ENCODE data around the gene RFC2.

GRCh38 chr7:74197449-74198124 is 56.6 kb downstream of the RFC2 start:
- TF ChIP-seq, protein P1, sequence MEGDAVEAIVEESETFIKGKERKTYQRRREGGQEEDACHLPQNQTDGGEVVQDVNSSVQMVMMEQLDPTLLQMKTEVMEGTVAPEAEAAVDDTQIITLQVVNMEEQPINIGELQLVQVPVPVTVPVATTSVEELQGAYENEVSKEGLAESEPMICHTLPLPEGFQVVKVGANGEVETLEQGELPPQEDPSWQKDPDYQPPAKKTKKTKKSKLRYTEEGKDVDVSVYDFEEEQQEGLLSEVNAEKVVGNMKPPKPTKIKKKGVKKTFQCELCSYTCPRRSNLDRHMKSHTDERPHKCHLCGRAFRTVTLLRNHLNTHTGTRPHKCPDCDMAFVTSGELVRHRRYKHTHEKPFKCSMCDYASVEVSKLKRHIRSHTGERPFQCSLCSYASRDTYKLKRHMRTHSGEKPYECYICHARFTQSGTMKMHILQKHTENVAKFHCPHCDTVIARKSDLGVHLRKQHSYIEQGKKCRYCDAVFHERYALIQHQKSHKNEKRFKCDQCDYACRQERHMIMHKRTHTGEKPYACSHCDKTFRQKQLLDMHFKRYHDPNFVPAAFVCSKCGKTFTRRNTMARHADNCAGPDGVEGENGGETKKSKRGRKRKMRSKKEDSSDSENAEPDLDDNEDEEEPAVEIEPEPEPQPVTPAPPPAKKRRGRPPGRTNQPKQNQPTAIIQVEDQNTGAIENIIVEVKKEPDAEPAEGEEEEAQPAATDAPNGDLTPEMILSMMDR (IDR thresholded peaks at IDR 0.05; ENCODE audit: borderline replicate concordance, extremely low read depth, low read length, poor library complexity, severe bottlenecking), result no peak
- no peak for TF ChIP-seq EZH2 (IDR thresholded peaks at IDR 0.05; ENCODE audit: borderline replicate concordance, low read depth, low read length, severe bottlenecking)

All from DND-41 (cell line).